PC-9 (cell line): ENCODE results near the gene NTSR2. TPM values are rescaled to one million over a fixed set of nuclear protein-coding genes. Genes with fewer than 3 reads are reported as not detected.

ENCODE experiments used
- BruUV-seq: library from RNA; stranded (reverse); fragments of 400-500 nt; replicated peaks from 2 replicates; lab custom pipeline; 2021; lab: Mats Ljungman, UMichigan
- CTCF ChIA-PET: fragments of 300-600 bp; sonication (Branson Sonifier 250); formaldehyde crosslinking; loops from one replicate; lab custom pipeline; 2022; ENCODE audit warnings: antibody characterized with exemption; lab: Charles Lee
- POLR2A ChIA-PET: fragments of 300-600 bp; sonication (Branson Sonifier 250); formaldehyde crosslinking; loops from one replicate; lab custom pipeline; 2022; ENCODE audit warnings: antibody characterized with exemption; ENCODE audit not compliant: unreplicated experiment; lab: Charles Lee
- DNase-seq, 2 experiments: peaks; one replicate each; pipeline versions ENCODE4 v3.0.0 to v3.0.0-alpha.2; 2015 to 2022; ENCODE audit warnings: mixed read lengths in 1 of 2
- H2AFZ ChIP-seq: fragments of 200-600 bp; sonication (generic); 2 replicates; pipeline ENCODE4 v1.8.1; 2017; ENCODE audit warnings: antibody characterized with exemption
- H3F3A ChIP-seq: fragments of 200-600 bp; sonication (generic); 2 replicates; pipeline ENCODE4 v1.8.1; 2017; ENCODE audit warnings: antibody characterized with exemption, mild to moderate bottlenecking, low read depth; ENCODE audit not compliant: insufficient read depth
- H3K27ac ChIP-seq: fragments of 200-600 bp; sonication (generic); 2 replicates; pipeline ENCODE4 v1.6.1; 2016; ENCODE audit warnings: mixed run types
- H3K27me3 ChIP-seq: fragments of 200-600 bp; sonication (generic); 2 replicates; pipeline ENCODE4 v1.6.1; 2016; ENCODE audit warnings: low read depth, mixed run types; ENCODE audit not compliant: insufficient read depth
- H3K36me3 ChIP-seq: fragments of 200-600 bp; sonication (generic); 2 replicates; pipeline ENCODE4 v1.6.1; 2016; ENCODE audit warnings: low read depth, mixed run types
- H3K4me1 ChIP-seq: fragments of 200-600 bp; sonication (generic); replicated peaks from 2 replicates; pipeline ENCODE4 v1.6.1; 2016; ENCODE audit warnings: mixed run types; ENCODE audit not compliant: insufficient read depth
- H3K4me2 ChIP-seq: fragments of 200-600 bp; sonication (generic); 2 replicates; pipeline ENCODE4 v1.6.1; 2017; ENCODE audit warnings: mixed run types
- H3K4me3 ChIP-seq: fragments of 200-600 bp; sonication (generic); 2 replicates; pipeline ENCODE4 v1.6.1; 2016; ENCODE audit warnings: mixed run types
- H3K79me2 ChIP-seq: fragments of 200-600 bp; sonication (generic); 2 replicates; pipeline ENCODE4 v1.6.1; 2017; ENCODE audit warnings: low read depth, mixed run types
- H3K9me2 ChIP-seq: fragments of 200-600 bp; sonication (generic); 2 replicates; pipeline ENCODE4 v1.8.1; 2017; ENCODE audit warnings: mild to moderate bottlenecking; ENCODE audit not compliant: insufficient read depth
- H3K9me3 ChIP-seq: fragments of 200-600 bp; sonication (generic); 2 replicates; pipeline ENCODE4 v1.8.1; 2016; ENCODE audit warnings: low read depth; ENCODE audit not compliant: insufficient read depth
- H4K20me1 ChIP-seq: fragments of 200-600 bp; sonication (generic); 2 replicates; pipeline ENCODE4 v1.8.1; 2017; ENCODE audit not compliant: insufficient read depth
- CTCF ChIP-seq: fragments of 200-600 bp; sonication (generic); conservative IDR thresholded peaks from 2 replicates; pipeline ENCODE4 v1.6.1; 2017; ENCODE audit warnings: mixed run types, antibody characterized with exemption, mild to moderate bottlenecking, moderate library complexity
- EZH2 ChIP-seq: fragments of 200-600 bp; sonication (generic); IDR thresholded peaks from 2 replicates; pipeline ENCODE4 v1.8.0; 2017; ENCODE audit warnings: antibody characterized with exemption, low read depth
- intact Hi-C: fragments of 100-400 bp; cut with micrococcal nuclease; formaldehyde crosslinking; loops from one replicate; pipeline ENCODE4 v1.10.0; 2022; ENCODE audit not compliant: unreplicated experiment
- total RNA-seq: library from RNA; stranded (reverse); gene quantifications from 2 replicates; pipeline ENCODE4 v1.2.3, GENCODE V29; 2021

NTSR2 gene
- total RNA-seq, 1 experiment from 2014 or later = not detected

GRCh38 chr2:11637546-11637945 is 32.4 kb downstream of the NTSR2 start:
- no peak for DNase-seq
- H3K79me2 ChIP-seq = no peaks in the 10 kb centered on the region
- no peak overlapping the region for H3K4me3 ChIP-seq
- no peak for TF ChIP-seq CTCF
- TF ChIP-seq EZH2 = no peak
- POLR2A ChIA-PET = no interaction called here
- H3K4me1 ChIP-seq = no peaks in the 10 kb centered on the region
- BruUV-seq = no TSS peak
- no peaks in the 10 kb centered on the region for H3F3A ChIP-seq
- intact Hi-C loops = no loop called here
- H3K27me3 ChIP-seq = peaks cover 69% of the 10 kb centered on the region
- H3K27ac ChIP-seq = no peak overlapping the region
- H3K9me2 ChIP-seq = no peaks in the 10 kb centered on the region
- no peaks in the 10 kb centered on the region for H3K9me3 ChIP-seq
- no peak overlapping the region for H2AFZ ChIP-seq
- no peaks in the 10 kb centered on the region for H3K36me3 ChIP-seq
- no peak overlapping the region for H3K4me2 ChIP-seq
- CTCF ChIA-PET = no interaction called here
- H4K20me1 ChIP-seq = no peaks in the 10 kb centered on the region

- H3K9me3 ChIP-seq = no peaks in the 10 kb centered on the region
- TF ChIP-seq EZH2 (no peak), CTCF (no peak)
- CTCF ChIA-PET = no interaction called here
Measured at GRCh38 chr2:11636593-11637295, 33.3 kb downstream of the NTSR2 start.

GRCh38 chr2:11635141-11635540 is 34.9 kb downstream of the NTSR2 start:
- H3K9me3 ChIP-seq = no peaks in the 10 kb centered on the region
- BruUV-seq = no TSS peak
- no peak overlapping the region for H2AFZ ChIP-seq
- no peaks in the 10 kb centered on the region for H3K36me3 ChIP-seq
- ChIA-PET CTCF (no interaction called here), POLR2A (no interaction called here)
- no peak for DNase-seq
- H3K4me3 ChIP-seq = no peak overlapping the region
- no peaks in the 10 kb centered on the region for H3K4me1 ChIP-seq
- no peaks in the 10 kb centered on the region for H4K20me1 ChIP-seq
- H3K4me2 ChIP-seq = no peak overlapping the region
- TF ChIP-seq EZH2 (no peak), CTCF (no peak)
- intact Hi-C loops = no loop called here
- H3F3A ChIP-seq = no peaks in the 10 kb centered on the region
- peaks cover 53% of the 10 kb centered on the region for H3K27me3 ChIP-seq
- no peak overlapping the region for H3K27ac ChIP-seq
- H3K79me2 ChIP-seq = no peaks in the 10 kb centered on the region
- H3K9me2 ChIP-seq = no peaks in the 10 kb centered on the region

More at GRCh38 chr2:11636593-11637295, 33.3 kb downstream of the NTSR2 start:
- H2AFZ ChIP-seq = no peak overlapping the region
- no peaks in the 10 kb centered on the region for H3K9me2 ChIP-seq
- H3K27me3 ChIP-seq = peaks cover 63% of the 10 kb centered on the region
- no peaks in the 10 kb centered on the region for H3K36me3 ChIP-seq
- H3K4me2 ChIP-seq = no peak overlapping the region
- H3K4me1 ChIP-seq = no peaks in the 10 kb centered on the region
- H3K4me3 ChIP-seq = no peak overlapping the region
- H4K20me1 ChIP-seq = no peaks in the 10 kb centered on the region
- no TSS peak for BruUV-seq
- no peak overlapping the region for H3K27ac ChIP-seq
- DNase-seq = no peak
- POLR2A ChIA-PET = no interaction called here
- H3K79me2 ChIP-seq = no peaks in the 10 kb centered on the region
- intact Hi-C loops = no loop called here
- no peaks in the 10 kb centered on the region for H3F3A ChIP-seq
